ENCODE measurements around the gene CCL20.
"Not testable (repeated sequence)": the region's sequence is repeated elsewhere in the genome, so short reads cannot be mapped to it uniquely, and the experiment has no call there.

Gene CCL20

DNA sequence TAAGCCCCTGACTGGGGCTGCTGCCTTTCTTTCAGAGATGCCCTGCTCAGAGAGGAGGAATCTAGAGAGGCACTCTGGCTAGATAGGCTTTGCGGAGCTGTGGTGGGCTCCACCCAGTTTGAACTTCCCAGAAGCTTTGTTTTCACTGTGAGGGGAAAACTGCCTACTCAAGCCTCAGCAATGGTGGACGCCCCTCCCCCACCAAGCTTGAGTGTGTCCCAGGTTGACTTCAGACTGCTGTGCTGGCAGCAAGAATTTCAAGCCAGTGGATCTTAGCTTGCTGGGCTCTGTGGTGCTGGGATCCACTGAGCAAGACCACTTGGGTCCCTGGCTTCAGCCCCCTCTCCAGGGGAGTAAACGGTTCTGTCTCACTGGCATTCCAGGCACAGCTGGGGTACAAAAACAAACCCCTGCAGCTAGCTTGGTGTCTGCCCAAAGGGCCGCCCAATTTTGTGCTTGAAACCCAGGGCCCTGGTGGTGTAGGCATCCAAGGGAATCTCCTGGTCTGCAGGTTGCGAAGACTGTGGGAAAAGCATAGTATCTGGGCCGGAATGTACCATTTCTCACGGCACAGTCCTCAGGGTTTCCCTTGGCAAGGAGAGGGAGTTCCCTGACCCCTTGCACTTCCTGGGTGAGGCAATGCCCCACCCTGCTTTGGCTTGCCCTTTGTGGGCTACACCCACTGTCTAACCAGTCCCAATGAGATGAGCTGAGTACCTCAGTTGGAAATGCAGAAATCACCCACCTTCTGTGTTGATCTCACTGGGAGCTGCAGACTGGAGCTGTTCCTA is 25.9 kb downstream of the CCL20 start:
- DNase-seq, result not testable (repeated sequence)

DNA sequence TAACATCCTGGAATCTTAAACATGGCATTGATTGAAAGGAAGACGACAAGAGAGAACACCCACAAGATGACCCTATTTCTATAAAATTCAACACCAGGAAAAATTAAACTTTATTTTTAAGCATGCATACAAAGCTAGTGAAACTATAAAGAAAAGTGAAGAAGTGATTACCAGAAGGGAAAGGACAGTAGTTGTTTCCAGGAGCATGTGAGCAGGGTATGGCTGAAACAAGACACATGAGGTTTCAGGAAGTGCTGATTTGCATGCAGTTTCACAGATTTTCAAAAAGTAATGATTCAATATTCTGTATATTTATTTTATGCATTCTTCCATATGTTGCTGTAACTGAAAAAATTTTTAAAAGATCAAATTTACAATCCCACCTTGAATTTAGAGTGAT is 33.2 kb downstream of the CCL20 start:
- DNase-seq, result no peak

DNA sequence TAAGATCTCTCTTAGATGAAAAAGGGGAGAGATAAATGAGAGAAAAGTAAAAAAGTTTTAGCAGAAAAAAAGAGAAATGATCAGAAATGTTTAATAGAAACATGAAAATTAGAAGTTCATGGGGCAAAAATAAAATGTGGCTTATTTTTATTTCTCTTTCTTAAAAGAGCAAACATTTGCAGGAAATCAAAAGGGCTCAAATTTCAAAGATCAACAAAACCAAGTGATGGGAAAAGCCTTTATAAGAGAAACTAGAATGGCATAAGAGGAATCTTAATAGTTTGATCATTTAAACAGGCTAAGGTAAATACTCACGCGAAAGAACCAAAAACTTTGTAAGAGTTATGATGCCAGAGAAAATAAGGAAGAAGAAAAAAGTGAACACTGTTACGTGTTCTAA is 34.5 kb downstream of the CCL20 start:
- DNase-seq, result no peak

DNA sequence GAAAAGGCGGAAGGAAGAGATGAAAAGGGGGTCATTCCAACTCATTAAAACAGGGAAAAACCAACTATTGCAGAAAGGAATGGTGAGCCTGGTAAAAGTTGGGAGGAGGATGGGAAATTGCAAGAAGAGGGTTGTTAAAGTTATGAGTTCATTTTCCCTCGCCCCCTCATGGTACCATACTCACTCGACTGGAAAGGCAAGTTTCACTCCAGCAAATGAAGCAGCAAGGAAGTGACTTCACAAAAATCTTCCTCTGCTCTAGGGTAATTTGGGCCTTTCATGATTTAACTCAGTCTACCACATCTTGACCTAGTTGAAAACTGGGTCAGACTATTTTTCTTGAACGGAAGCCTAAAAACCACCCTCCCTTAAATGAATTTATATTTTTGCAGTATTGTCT is 34.9 kb downstream of the CCL20 start:
- DNase-seq, result no peak

DNA sequence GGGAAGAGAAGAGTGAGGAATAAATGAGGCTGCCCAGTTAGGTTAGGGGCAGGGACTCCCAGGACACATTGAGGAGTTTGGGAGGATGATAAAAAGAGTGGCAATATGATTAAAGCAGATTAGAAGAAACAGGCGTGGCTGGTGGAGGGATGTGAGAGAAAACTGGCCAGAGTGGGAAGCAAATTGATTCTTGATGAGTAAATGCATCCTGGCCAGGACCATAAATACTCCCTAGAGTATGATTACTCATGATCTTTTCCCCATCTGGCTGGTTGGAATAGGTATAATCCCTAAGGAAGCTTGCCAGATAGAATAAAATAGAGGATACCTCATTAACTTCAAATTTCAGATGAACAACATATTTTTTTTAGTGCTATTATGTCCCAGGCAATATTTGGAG is 36.3 kb downstream of the CCL20 start:
- no peak for DNase-seq

DNA sequence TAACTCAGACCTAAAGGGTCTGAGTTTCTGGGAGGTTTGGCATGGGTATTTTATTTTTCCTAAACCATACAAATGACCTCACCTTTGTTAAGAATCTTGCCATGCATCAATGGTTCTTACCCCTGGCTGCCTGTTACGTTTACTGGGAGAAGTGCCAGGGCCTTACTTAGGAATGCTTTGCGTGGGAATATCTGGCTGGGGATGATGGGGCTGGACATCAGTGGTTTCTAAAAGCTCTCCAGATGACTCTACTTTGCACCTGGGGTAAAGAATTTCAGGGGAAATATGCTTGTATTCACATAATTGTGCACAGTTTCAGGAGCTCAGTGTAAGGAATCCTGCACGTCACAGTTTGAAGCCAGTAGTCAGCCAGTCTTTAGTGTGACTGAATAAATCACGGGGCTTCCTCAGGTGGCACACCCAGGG is 39.6 kb downstream of the CCL20 start:
- no peak for DNase-seq

DNA sequence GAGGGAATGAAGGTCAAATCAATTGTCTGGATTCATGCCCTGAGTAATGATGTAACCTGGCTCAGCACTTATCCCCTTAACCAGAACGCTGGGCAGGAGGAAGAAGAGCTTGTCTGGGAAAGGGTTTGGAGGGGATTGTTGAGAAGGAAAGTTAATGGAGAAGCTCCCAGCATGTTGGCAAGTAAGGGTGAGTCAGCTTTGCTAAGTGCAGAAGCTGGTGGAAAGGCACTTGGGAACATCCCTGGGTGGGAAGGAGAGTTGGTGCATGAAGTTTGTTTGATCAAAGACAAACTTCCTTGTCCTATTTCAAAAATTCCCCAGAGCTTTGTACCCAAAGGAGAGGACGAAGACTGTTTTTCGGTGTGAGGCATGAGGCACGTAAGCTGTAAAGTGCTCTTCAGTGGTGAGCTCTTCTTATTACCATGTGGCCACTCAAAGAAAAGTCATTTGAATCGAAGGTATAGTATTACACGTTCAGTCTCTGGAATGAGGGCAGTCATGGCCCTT is 40.2 kb downstream of the CCL20 start:
- DNase-seq, result no peak

DNA sequence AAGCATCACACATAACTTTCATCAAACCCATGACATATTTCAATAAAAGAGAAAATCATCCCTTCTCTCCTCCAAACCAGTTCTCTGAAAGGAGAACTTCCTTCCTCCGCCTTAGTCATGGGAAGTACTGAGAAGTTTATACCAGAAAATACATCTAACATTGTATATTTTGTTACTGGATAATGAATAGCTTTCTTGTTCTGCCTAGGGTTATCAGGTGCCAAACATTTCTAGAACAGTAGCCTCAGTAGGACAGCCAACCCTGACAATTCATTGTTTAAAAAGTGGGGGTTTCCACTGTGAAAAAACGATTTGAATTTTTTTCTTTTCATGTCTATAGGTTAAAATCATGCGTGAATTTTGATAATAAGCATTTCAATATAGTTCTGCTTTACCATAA is 41.8 kb downstream of the CCL20 start:
- DNase-seq, result no peak

DNA sequence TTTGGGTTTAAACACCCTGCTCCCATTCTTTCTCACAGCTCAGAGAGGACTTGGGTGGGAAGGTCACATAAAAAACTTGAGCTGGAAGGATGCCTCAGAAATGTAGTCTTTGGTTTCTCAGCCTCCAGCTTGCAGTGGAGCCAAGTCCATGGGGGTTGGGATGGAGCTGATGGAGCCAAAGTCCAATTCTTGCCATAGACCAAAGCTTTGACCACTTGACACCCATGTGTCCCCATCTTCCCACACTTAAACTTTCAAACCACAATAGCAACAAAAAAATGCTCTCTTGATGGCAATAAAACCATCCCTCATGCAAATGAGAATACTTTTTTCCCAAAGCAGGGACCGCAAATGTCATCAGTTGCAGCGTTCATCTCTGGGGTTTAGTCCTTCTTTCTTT is 43.1 kb downstream of the CCL20 start:
- DNase-seq, result no peak

DNA sequence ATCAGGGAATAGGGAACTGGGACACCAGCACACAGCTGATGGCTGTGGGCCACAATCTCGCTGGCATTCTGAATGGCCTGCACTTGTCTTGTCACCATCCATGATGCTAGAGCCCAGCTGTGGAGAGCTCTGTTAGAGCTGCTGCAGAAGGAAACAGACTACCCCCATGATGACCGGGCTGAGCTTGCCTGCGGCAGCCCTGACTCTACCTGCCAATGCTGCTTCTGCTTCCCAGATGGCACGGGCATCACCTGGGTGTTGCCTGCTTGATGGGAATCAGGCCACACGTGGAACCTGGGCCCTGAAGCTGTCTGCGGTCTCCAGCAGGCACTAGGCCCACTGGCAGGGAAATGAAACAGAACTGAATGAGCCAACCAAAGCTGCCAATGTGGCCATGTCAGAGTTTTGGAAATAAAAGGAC is 46.6 kb downstream of the CCL20 start:
- no peak for DNase-seq

DNA sequence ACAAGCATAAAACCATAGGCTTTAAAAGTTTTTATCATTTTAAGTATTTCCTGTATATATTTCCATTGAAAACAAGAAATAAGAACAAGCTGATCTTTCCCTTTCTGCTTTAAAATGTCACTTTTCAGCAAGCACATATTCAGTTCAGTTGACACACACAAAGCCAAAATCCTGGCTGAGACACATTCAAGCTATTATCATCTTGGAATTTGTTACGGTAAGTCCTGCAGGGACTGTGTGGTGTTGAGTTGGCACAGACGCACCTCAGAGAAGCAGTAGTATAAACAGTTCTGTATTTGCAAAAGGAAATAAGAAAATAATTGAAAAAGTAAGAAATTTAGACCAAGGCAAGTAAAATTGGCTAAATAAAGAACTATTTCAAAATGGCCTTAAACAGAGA is 47.4 kb downstream of the CCL20 start:
- DNase-seq, result no peak

DNA sequence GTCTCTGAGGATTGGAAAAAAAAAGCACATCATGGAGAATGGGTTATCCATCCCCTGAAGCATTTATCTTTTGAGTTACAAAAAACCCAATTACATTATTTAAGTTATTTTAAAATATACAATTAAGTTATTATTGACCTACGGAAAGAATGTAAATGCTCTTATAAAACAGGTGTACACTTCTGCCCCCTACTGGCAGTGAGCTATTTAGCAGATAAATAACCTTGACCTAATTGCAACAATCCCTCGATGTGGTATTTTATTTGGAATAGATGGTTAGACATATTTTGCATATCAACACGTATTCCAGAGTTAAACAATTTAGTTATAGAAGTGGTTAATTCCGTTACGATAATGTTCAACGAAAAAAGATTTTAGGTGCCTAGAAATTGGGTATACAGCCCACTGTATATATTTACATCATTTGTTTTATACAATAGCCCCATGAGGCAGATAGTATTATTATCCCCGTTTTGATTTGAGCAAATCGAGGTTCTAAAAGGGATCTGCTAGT is 48.6 kb downstream of the CCL20 start:
- no peak for DNase-seq

DNA sequence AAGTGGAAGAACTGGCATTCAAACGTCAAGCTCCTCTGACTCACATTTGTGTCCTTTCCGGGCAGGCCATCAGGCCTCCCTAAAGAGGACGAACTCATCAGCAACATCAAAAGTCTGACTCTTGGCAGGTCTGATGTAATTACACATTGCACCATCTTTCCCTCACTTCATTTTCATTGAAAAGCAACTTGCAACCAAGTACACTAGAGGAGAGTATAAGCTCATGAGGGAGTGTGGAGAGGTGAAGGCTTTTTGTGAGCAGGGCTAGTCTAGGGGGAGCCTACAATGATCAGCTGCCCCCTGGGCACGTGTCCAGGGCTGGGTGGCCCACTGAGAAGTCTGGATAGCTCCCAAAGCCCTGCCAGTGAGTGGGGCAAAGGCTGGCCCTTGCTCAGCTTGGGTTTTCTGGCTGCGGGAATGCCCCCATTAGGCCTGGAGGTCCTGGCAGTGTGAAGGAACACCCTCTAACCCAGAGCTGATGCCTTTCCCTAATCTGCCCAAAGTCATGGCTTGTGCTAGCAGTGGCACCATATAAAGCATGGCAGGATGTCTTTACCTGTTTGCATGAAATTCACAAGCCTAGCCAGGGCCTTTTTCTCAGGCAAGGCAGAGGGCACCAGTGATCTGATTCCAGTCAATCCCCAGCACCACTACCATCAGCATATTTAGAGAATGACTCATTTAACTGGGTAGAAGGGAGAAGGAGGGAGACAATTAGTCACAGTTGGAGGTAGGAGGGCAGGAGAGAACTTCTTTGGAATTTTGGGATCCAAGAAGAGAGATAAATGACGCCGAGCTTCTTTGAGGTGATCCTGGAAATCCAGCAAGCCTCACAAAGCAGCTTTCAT is 49.3 kb downstream of the CCL20 start:
- DNase-seq, result no peak

DNA sequence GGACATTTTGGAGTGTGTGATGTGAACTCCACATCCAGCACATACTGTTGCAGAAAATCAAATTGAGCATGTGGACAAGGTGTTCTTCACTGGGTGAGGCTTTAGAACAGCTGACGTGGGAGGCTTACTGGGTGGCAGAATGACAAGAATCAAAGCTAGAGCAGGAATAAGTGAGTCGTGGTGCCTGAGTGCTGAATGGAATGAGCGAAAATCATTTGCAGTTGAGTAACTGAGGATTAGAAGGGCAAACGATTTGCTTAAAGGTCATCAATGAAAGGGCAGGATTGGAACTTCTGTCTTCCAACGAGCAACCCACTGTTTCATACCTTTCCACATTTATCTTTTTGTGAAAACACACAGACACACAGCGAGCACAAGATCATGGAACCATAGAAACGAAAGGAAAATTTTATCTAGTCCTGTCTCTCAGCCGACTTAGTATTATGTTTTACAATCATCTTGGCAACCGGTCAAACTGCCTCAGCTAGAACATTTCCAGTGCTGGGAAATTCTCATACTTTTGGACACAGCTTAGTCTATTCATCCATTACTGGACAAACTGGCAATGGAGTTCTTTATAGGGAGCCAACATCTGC is 50.6 kb downstream of the CCL20 start:
- no peak for DNase-seq

DNA sequence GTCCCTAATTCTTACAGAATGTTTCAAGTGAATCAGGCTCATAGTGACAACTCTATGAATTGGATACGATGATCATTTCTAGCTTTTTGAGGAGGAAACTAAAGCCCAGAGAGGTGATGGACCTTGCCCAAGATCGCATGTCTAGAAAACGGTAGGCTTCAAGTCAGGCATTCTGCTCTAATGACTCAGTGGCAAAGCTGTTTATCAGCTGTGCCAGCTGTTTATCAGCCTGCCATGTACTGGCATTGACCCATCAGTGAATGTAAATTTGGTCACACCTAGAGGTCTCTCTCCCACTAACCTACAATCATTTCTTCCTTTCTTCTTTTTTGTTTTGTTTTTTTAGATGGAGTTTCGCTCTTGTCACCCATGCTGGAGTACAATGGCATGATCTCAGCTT is 51.6 kb downstream of the CCL20 start:
- DNase-seq, result no peak
